Astrocyte (in vitro differentiated cells and primary cell): ENCODE data around the gene CHGA.

Experiments used
- EZH2 ChIP-seq: IDR thresholded peaks from 2 replicates; pipeline ENCODE4 v1.6.1; 2012; ENCODE audit warnings: mild to moderate bottlenecking, low read length, inconsistent platforms; ENCODE audit not compliant: insufficient read depth
- TF ChIP-seq, protein P1 (sequence below): IDR thresholded peaks from 2 replicates; pipeline ENCODE4 v1.5.1; 2011; ENCODE audit warnings: low read depth, mild to moderate bottlenecking, inconsistent platforms, low read length, moderate library complexity; ENCODE audit not compliant: insufficient read depth

DNA sequence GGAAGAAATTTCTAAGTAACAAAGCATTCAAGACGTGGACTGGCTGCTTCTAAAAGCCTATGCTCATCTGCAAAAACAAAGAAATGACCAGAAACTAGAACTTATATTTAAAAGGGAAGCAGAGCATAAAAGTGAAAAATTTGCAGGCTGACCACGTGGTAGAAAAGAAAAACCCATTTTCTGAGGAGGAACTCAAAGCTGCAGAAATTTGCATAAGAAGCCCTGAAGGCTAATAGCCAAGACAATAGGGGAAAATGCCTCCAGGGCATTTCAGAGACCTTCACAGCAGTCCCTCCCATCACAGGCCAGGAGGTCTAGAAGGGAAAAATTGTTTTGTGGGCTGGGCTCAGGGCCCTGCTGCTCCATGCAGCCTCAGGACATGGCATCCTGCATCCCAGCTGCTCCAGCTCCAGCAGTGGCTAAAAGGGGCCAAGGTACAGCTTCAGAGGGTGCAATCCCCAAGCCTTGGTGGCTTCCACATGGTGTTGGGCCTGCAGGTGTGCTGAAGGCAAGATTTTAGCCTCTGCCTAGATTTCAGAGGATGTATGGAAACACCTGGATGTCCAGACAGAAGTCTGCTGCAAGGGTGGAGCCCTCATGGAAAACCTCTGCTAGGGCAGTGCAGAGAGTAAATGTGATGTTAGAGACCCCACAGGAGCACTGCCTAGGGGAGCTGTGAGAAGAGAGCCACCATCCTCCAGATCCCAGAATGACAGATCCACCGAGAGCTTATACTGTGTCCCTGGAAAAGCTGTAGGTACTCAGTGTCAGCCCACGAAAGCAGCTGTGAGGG, 55.5 kb downstream of the CHGA start:
- TF ChIP-seq EZH2, result no peak
- TF ChIP-seq, protein P1, sequence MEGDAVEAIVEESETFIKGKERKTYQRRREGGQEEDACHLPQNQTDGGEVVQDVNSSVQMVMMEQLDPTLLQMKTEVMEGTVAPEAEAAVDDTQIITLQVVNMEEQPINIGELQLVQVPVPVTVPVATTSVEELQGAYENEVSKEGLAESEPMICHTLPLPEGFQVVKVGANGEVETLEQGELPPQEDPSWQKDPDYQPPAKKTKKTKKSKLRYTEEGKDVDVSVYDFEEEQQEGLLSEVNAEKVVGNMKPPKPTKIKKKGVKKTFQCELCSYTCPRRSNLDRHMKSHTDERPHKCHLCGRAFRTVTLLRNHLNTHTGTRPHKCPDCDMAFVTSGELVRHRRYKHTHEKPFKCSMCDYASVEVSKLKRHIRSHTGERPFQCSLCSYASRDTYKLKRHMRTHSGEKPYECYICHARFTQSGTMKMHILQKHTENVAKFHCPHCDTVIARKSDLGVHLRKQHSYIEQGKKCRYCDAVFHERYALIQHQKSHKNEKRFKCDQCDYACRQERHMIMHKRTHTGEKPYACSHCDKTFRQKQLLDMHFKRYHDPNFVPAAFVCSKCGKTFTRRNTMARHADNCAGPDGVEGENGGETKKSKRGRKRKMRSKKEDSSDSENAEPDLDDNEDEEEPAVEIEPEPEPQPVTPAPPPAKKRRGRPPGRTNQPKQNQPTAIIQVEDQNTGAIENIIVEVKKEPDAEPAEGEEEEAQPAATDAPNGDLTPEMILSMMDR, result no peak
